ENCODE results near the gene PRTN3.

- TF ChIP-seq ZFP3 (CRISPR knock-in tag; IDR thresholded peaks at IDR 0.05) = no peak
- no peak for TF ChIP-seq BACH2 (CRISPR knock-in tag; IDR thresholded peaks at IDR 0.05; ENCODE audit: borderline replicate concordance)
- no peak for TF ChIP-seq PATZ1 (CRISPR knock-in tag; IDR thresholded peaks at IDR 0.05; ENCODE audit: borderline replicate concordance)
- no peak for TF ChIP-seq CSRNP3 (CRISPR knock-in tag; IDR thresholded peaks at IDR 0.05)
- TF ChIP-seq ZFP30 (CRISPR knock-in tag; IDR thresholded peaks at IDR 0.05) = no peak
- no peak for TF ChIP-seq ZNF8 (CRISPR knock-in tag; IDR thresholded peaks at IDR 0.05)
- TF ChIP-seq CREB5 (CRISPR knock-in tag; IDR thresholded peaks at IDR 0.05; ENCODE audit: low read depth) = no peak
- no peak for TF ChIP-seq PPARA (CRISPR knock-in tag; IDR thresholded peaks at IDR 0.05; ENCODE audit: borderline replicate concordance)
- TF ChIP-seq TCF4 (CRISPR knock-in tag; IDR thresholded peaks at IDR 0.05; ENCODE audit: borderline replicate concordance) = no peak
- TF ChIP-seq ESRRG (CRISPR knock-in tag; IDR thresholded peaks at IDR 0.05) = no peak
- TF ChIP-seq ZNF70 (CRISPR knock-in tag; IDR thresholded peaks at IDR 0.05) = no peak
- TF ChIP-seq GLIS3 (CRISPR knock-in tag; IDR thresholded peaks at IDR 0.05) = no peak
These were observed 5.1 kb downstream of the PRTN3 start for GRCh38 chr19:845707-846521.
